ENCODE measurements around the gene SLC5A3. TPM values are rescaled to one million over a fixed set of nuclear protein-coding genes. Genes with fewer than 3 reads are reported as not detected.

The SLC5A3 gene
- total RNA-seq, 1 donor from 2014 or later = 23.3 TPM

- H3K4me3 Mint-ChIP-seq (ENCODE audit: low read depth) = peak overlapping the region; percentile 89
- no peaks in the 10 kb centered on the region for H3K9me3 Mint-ChIP-seq (ENCODE audit: low read depth)
- H3K27ac Mint-ChIP-seq = peak overlapping the region; percentile 98
- DNase-seq (ENCODE audit: low spot score, unreplicated experiment) = no peak
- TF ChIP-seq, protein P1, sequence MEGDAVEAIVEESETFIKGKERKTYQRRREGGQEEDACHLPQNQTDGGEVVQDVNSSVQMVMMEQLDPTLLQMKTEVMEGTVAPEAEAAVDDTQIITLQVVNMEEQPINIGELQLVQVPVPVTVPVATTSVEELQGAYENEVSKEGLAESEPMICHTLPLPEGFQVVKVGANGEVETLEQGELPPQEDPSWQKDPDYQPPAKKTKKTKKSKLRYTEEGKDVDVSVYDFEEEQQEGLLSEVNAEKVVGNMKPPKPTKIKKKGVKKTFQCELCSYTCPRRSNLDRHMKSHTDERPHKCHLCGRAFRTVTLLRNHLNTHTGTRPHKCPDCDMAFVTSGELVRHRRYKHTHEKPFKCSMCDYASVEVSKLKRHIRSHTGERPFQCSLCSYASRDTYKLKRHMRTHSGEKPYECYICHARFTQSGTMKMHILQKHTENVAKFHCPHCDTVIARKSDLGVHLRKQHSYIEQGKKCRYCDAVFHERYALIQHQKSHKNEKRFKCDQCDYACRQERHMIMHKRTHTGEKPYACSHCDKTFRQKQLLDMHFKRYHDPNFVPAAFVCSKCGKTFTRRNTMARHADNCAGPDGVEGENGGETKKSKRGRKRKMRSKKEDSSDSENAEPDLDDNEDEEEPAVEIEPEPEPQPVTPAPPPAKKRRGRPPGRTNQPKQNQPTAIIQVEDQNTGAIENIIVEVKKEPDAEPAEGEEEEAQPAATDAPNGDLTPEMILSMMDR (IDR thresholded peaks at IDR 0.05; ENCODE audit: unreplicated experiment) = no peak
- peaks cover 28% of the 10 kb centered on the region for H3K4me1 Mint-ChIP-seq (ENCODE audit: low read depth)
- H3K36me3 Mint-ChIP-seq (ENCODE audit: insufficient read depth) = peaks cover 10% of the 10 kb centered on the region
- H3K27me3 Mint-ChIP-seq = peaks cover 5% of the 10 kb centered on the region
These were observed 1.7 kb downstream of the SLC5A3 start for GRCh38 chr21:34075091-34075425.

DNA sequence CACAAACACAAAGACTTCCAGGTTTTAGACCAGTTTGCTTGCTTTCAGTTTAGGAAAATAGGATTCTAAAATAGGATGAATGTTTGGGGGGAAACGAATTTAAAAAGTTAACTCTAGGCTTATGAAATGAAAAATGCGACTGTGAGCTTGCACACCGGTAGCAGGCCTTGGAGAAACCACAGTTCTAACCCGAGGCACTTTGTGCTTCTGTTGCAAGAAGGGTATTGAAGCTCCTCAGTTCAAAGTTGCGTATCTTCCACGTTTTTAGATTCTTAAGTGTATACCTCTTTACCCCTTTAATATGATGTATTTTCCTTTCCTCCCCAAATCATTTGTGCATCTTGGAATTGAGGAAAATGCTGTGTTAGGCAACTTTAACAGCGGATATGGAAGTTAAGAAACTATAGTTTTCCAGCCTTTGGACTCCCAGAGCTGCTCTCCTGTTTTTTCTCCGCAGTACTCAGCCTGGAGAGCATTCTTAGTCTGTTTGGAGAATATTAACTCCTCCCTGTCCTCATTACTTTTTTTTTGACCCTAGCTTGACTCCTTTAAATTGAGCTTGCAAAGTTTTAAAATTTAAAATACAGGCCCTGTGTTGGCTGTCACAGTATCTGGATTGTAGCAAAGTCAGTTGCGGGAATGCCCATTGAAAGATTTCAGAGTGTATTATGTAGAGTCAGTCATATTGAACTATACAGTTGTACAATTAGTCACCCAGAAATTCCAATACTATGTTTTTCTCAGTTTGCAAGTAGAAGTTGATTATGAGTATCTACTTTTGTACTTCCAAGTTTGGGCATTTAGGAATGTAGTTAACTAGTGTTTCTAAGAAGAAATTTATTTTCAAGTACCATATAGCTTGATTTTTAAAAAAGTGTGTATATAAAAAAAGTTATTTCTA is 2.6 kb downstream of the SLC5A3 start:
- H3K4me3 Mint-ChIP-seq (ENCODE audit: low read depth) = peak overlapping the region; percentile 89

DNA sequence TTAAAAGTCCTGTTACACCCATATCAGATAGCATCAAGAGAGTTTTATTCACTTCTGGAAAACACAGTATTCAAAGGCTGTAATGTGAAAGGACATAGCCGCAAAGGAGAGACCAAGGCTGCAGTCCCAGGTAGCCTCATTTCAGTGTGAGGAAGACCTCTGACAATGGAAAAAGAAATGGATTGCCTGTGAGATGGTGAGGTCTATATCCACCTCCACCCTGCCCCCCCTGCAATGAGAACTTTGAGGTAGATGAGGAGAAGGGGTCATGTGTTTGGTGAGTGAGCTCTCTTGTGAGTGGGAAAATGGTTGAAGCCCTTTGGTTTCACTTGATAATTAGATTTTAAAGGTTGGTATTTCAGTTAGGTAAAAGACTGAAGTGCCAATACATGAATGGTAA is 3.5 kb downstream of the SLC5A3 start:
- Mint-ChIP-seq H3K27ac (no peak overlapping the region), H3K27me3 (peaks cover 1% of the 10 kb centered on the region), H3K36me3 (ENCODE audit: insufficient read depth) (peaks cover 17% of the 10 kb centered on the region), H3K4me1 (ENCODE audit: low read depth) (peaks cover 36% of the 10 kb centered on the region), H3K9me3 (ENCODE audit: low read depth) (no peaks in the 10 kb centered on the region), H3K4me3 (ENCODE audit: low read depth) (no peak overlapping the region)
- TF ChIP-seq, protein P1 (IDR thresholded peaks at IDR 0.05; ENCODE audit: unreplicated experiment) = no peak
- no peak for DNase-seq (ENCODE audit: low spot score, unreplicated experiment)

More for the DNA sequence above, 2.6 kb downstream of the SLC5A3 start:
- TF ChIP-seq, protein P1 (IDR thresholded peaks at IDR 0.05; ENCODE audit: unreplicated experiment) = no peak
- Mint-ChIP-seq H3K27me3 (peaks cover 5% of the 10 kb centered on the region), H3K9me3 (ENCODE audit: low read depth) (no peaks in the 10 kb centered on the region), H3K27ac (no peak overlapping the region), H3K4me1 (ENCODE audit: low read depth) (peaks cover 32% of the 10 kb centered on the region), H3K36me3 (ENCODE audit: insufficient read depth) (peaks cover 16% of the 10 kb centered on the region)
- DNase-seq (ENCODE audit: low spot score, unreplicated experiment) = no peak

GRCh38 chr21:34077888-34078287 is 4.5 kb downstream of the SLC5A3 start:
- peaks cover 46% of the 10 kb centered on the region for H3K4me1 Mint-ChIP-seq (ENCODE audit: low read depth)
- no peak for DNase-seq (ENCODE audit: low spot score, unreplicated experiment)
- H3K36me3 Mint-ChIP-seq (ENCODE audit: insufficient read depth) = peaks cover 17% of the 10 kb centered on the region
- no peaks in the 10 kb centered on the region for H3K27me3 Mint-ChIP-seq
- H3K27ac Mint-ChIP-seq = no peak overlapping the region
- no peak overlapping the region for H3K4me3 Mint-ChIP-seq (ENCODE audit: low read depth)
- no peaks in the 10 kb centered on the region for H3K9me3 Mint-ChIP-seq (ENCODE audit: low read depth)
- TF ChIP-seq, protein P1 (IDR thresholded peaks at IDR 0.05; ENCODE audit: unreplicated experiment) = no peak

DNA sequence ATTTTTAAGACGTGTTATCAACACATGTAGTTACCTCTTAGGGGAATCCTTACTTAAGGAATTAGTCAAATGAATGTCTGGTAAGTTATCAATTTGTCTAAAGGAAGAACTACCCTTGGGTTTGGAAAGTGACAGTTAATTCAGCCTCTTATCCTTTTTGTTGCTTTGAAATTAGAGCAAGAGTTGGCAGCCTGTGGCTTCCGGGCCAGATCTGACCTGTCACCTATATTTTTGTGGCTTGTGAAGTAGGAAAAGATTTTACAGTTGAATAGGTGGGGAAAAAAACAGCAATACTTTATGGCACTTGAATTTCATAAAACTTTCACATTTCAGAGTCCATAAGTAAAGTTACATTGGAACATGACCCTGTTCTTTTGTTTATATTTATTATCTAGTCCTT is 5.5 kb downstream of the SLC5A3 start:
- Mint-ChIP-seq H3K4me3 (ENCODE audit: low read depth) (no peak overlapping the region), H3K9me3 (ENCODE audit: low read depth) (no peaks in the 10 kb centered on the region), H3K27me3 (no peaks in the 10 kb centered on the region), H3K4me1 (ENCODE audit: low read depth) (peaks cover 47% of the 10 kb centered on the region), H3K27ac (no peak overlapping the region), H3K36me3 (ENCODE audit: insufficient read depth) (peaks cover 17% of the 10 kb centered on the region)
- TF ChIP-seq, protein P1 (IDR thresholded peaks at IDR 0.05; ENCODE audit: unreplicated experiment) = no peak
- no peak for DNase-seq (ENCODE audit: low spot score, unreplicated experiment)
